ENCODE results near the gene COX7A2.
A peak's percentile ranks its signal among the peaks of the same experiment; 100 is the strongest.

GRCh38 chr6:75204217-75204958 is 39.2 kb downstream of the COX7A2 start:
- TF ChIP-seq EZH2phosphoT487 (IDR thresholded peaks at IDR 0.05) (no peak), CTCF (IDR thresholded peaks at IDR 0.05) (peak; percentile 85)

Data from neural progenitor cell (in vitro differentiated cells).